GM21367 (cell line): Measurements from ENCODE around the gene HHIPL1.
"Not testable (repeated sequence)": the region's sequence is repeated elsewhere in the genome, so short reads cannot be mapped to it uniquely, and the experiment has no call there.

Experiments
- ATAC-seq: cut with Tn5 transposase; IDR thresholded peaks from one replicate; pipeline ENCODE4 v1.9.1; 2021; ENCODE audit not compliant: unreplicated experiment

HHIPL1 gene

GRCh38 chr14:99658218-99658845 lies 13.4 kb downstream of the HHIPL1 start:
- no peak for ATAC-seq

GRCh38 chr14:99659333-99659741 lies 14.4 kb downstream of the HHIPL1 start:
- no peak for ATAC-seq

DNA sequence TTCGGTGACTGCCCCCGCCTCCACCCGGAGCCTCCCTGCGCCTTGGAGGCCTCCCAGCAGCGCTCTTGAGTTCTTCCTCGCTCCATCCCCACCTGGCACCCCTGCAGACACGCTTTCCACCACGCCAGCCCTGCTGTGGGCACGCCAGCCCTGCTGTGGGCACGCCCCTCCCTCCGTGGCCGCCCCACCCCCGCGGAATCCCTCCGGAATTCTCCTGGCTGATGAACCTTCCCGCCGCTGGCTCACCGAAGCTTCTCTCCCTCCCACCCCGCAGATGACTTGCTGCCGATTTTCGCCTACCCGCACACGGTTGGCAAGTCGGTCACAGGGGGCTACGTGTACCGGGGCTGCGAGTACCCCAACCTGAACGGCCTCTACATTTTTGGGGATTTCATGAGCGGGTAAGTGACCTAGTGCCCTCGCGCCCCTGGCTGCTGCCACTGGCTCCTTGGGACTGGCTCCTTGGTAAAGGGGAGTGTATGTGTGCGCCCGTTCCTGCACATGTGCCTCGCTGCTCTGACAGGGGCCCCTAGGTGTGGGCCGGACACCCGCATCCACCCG lies 15.2 kb downstream of the HHIPL1 start:
- no peak for ATAC-seq

DNA sequence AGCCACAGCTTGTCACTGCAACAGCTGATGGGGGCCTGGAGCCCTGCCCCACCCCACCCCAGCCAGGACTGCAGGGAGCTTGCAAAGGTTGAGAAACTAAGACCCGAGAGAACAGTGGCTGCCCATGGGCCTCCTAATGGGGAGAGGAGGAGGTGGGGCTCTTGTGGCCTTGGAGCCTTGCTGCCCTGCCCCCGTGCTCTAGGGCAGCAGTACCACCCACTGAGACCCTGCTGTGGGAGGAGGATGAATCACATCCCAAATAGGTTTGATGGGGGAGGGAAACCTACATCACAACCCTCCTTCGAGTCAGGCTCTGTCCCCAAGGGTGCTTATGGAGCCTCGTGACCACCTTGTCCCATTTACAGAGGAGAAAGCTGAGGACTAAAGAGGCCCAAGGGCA lies 15.9 kb downstream of the HHIPL1 start:
- no peak for ATAC-seq

DNA sequence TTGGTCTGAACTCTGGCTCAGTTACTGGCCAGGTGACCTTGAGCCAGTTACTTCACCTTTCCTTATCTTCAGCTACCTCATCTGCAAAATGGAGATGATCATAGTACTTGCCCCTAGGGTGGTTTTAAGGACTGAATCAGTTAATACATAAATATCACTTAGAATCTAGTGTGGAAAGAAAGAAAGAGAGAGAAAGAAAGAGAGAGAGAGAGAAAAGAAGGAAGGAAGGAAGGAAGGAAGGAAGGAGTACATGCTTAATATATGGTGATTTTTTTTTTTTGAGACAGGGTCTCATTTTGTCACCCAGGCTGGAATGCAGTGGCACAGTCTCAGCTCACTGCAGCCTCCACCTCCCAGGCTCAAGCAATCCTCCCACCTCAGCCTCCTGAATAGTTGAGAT lies 16.3 kb downstream of the HHIPL1 start:
- ATAC-seq = not testable (repeated sequence)

- no peak for ATAC-seq
Observed at GRCh38 chr14:99662846-99663245, 17.9 kb downstream of the HHIPL1 start.

- no peak for ATAC-seq
Observed at GRCh38 chr14:99663386-99664057, 18.6 kb downstream of the HHIPL1 start.

DNA sequence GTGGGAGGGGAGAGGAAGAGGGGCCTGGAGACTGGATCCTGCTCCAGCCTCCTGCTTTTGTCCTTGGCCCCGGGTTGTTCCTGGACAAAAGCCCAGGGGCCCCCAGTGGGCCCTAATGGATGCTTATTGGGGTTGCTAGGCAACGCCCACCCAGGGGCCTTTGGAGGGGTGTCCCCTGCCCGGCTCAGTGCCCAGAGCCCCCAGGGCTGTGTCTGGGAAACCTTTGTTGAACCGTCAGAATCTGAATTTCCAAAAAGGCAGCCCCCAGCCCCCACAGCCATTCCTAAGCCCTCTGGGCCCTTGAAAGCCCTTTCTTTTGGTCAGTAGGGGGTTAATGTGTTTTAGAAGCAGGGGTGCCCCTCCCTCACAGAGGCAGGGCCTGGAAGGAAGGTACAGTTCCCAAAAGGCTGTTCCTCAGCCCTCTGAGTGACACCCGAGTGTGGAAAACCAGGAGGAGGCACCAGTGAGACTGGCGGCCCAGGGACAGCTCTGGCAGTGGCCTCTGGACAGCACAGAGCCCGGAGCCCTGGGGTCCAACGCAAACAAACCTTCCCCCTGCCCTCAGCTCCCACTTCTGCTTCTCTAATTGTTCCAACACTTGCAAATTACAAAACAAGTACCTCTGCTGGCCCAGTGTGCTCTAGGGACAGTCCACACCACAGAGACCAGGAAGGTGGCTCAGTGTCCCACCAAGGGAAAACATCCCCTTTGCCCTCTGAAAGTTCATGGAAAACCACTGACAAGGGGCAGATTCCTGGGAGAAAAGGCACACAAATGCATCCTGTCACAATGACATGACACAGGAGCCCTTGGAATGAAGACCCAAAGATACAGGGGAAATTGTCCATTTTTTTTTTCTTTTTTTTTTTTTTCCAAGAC lies 19.4 kb downstream of the HHIPL1 start:
- ATAC-seq = no peak

GRCh38 chr14:99664937-99665273 lies 20.0 kb downstream of the HHIPL1 start:
- ATAC-seq = no peak

- no peak for ATAC-seq
Observed at GRCh38 chr14:99666533-99666932, 21.6 kb downstream of the HHIPL1 start.

DNA sequence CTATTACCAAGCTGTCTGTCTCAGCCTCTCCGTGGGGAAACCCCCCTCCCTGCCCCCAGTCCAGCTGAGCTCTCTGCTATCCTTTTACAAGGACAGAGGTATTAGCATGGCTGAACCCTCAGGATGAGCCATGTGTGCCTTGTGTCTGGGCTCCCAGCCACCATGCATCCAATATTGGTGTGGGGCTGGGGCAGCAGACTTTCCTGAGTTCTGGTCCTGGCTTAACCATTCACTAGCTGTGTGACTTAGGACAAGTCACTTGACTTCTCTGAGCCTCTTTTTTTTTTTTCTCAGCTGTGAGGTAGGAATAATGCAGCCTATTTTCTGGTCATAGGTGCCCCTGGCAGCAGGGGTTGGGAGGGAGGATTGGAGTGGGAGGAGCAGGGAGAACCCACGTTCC lies 22.1 kb downstream of the HHIPL1 start:
- ATAC-seq = no peak

- no peak for ATAC-seq
Observed at GRCh38 chr14:99667821-99668220, 22.9 kb downstream of the HHIPL1 start.

DNA sequence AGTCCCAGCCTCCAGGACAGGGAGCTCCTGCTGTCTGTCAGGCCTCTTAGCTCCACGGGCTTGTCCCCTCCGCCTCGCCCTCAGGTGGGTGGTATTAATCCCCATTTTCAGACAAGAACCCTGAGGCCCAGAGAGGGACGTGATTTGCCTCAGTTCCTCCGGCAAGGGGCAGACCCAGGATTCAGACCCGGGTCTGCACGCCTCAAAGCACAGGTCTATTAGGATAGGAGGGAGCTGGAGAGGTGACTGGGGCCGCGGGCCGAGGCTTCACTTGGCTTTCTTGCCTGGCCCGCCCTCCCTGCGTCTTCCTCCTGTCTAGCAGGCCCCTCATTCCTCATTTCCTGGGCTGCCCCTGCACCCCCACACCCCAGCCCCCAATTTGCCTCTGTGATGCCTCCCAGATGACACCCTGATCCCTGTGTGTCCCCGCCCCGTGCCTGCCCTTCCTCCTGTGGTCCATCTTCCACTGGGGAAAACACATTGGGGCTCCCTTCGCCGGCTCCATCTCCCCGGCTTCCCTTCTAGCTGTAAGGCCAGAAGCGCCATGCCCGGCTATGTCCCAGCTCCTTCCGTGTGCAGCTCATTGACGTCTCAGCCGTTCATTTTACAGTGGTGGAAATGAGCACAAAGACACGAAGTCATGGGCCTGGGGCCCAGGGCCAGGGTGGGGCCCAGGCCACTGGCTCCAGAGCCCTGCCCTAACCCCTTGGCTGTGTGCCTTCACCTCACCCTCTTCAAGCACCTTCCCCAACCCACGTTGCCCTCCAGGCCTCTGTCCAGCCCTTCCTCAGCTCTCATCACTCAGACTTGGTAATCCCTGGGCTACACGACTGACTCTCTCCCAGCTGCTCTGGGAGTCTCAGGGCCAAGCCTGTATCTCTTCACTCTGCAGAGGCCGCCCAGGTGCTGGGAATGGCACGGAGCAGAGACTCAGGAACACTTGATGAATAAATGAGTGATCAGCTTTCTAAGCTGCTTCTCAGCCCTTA lies 23.7 kb downstream of the HHIPL1 start:
- no peak for ATAC-seq

DNA sequence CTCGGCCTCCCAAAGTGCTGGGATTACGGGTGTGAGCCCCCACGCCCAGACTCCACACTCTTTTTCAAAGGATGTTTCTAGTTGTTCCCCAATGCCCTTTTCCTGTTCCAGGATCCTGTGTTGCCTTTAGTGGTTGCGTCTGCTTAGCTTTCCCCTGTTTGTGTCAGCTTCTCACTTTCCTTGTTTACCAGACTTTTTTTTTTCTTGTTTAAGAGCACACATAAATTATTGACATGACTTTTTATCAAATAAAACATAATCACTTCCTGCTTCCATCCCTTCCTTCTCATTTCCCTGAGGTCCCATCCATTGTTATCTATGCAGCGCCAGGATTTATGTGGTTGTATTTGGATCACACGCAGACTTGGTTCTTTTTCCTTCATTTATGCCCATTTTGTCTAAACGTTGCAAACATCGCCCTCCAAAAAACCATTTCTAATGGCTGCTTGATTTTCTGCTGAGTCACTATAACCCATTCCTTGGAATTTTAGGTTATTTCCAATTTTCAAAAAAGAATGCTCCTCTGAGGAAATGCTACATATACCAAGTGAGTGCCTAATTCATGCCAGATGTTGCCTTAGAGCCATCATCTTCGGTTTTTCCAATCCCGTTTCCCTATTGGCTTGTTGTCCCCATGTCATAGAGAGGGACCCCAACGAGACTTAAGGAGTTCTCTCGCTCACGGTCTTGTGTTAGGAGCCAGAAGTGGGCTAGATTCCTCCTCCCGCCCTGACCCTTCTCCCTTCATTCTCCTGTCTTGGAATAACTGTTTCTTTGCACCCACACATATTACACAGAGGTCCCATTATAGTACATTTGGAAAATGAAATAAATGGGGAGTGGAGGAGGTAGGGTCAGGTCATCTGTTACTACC lies 25.7 kb downstream of the HHIPL1 start:
- ATAC-seq = no peak

DNA sequence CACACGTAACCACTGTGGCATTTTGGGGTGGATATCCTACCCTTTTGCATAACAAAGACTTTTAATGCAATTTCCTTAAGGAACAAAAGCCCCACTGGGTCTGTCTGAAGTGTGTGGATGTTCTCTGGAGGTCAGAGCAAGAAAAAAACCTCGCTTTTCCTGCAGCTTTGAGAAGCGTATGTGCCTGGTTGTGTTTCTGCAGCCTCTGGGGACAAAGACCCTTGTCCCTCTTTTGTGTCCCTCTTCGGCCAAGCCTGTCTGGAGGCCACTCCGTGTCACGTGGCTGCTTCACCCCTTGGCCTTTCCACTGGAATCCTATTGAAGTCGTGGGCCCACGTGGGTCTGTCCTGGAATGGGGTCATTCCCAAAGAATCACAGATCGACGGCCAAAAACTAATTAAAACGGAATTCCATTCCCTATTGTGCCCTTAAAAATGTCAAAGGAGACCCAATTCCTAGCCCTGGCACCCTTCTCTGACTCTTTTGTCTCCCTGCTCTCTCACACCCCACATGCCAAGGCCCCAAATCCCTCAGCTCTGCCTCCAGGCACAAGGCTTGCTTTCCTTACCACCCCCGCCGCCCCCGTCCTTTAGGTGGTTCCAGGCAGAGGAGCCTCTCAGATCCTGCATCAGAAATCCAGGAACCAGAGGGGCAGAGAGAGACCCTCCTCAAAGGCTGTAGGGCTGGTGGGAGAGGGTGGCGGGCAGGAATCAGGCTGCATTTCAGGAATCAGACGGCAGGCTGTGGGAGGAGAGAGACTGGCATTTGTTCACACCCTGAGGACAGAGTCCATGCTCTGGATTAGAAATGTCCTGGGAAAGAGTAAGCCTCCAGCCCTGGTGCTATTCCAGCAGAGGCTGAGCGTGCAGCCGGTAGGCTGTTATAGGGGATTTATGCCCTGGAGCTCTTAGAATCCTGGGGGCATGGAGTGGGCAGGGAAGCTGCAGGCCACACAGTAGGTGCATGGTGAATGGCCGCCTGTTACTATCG lies 26.6 kb downstream of the HHIPL1 start:
- no peak for ATAC-seq

GRCh38 chr14:99672506-99673304 lies 27.8 kb downstream of the HHIPL1 start:
- no peak for ATAC-seq

DNA sequence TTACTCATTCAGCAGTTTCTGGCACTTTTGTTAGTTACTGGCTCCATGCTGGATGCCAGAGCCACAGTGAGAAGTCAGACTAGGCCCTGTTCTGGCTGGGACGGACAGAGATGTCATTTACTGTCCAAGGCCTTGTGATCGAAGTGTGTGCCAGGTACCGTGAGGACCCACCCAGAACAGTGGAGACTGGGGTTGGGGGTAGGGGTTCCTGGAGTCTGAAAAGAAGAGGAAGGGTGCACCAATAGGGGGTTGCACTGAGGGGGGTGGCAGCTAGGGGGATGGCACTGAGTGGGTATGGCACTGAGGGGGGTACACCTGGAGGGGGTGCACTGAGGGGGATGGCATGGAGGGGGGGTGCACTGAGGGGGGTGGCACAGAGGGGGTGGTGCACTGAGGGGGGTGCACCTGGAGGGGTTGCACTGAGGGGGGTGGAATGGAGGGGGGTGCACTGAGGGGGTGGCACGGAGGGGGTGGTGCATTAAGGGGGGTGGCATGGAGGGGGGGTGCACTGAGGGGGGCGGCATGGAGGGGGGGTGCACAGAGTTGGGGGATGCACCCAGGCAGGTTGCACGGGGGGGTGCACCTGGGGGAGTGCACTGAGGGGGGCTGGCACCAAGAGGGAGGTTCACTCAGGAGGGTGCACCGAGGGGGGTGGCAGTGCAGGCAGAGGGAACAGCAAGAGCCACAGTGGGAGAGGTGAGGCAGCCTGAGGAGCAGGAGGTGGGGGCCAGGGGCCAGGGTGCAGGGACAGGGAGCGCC lies 28.6 kb downstream of the HHIPL1 start:
- ATAC-seq = no peak
